Smooth muscle cell (in vitro differentiated cells): ENCODE results near the gene ARHGEF28. TPM values are rescaled to one million over a fixed set of nuclear protein-coding genes. Genes with fewer than 3 reads are reported as not detected.

Experiments used
- DNase-seq: peaks from one replicate; lab custom pipeline; 2025; ENCODE audit not compliant: unreplicated experiment; lab: John Stamatoyannopoulos, UW
- H2AFZ ChIP-seq: fragments of 200-600 bp; sonication (generic); 2 replicates; pipeline ENCODE4 v1.6.0; 2016; ENCODE audit warnings: antibody characterized with exemption, low read depth, mild to moderate bottlenecking
- H3F3A ChIP-seq: fragments of 200-600 bp; sonication (generic); 2 replicates; pipeline ENCODE4 v1.6.0; 2017; ENCODE audit warnings: antibody characterized with exemption, low read depth
- H3K27ac ChIP-seq: fragments of 200-600 bp; sonication (generic); 2 replicates; pipeline ENCODE4 v1.5.1; 2016; ENCODE audit warnings: low read depth, mild to moderate bottlenecking
- H3K27me3 ChIP-seq: fragments of 200-600 bp; sonication (generic); 2 replicates; pipeline ENCODE4 v1.6.1; 2016; ENCODE audit warnings: low read depth, mild to moderate bottlenecking
- H3K36me3 ChIP-seq: fragments of 200-600 bp; sonication (generic); 2 replicates; pipeline ENCODE4 v1.5.1; 2016; ENCODE audit warnings: low read depth
- H3K4me1 ChIP-seq: fragments of 200-600 bp; sonication (generic); 2 replicates; pipeline ENCODE4 v1.5.1; 2016; ENCODE audit warnings: low read depth
- H3K4me2 ChIP-seq: fragments of 200-600 bp; sonication (generic); 2 replicates; pipeline ENCODE4 v1.6.0; 2016; ENCODE audit warnings: mild to moderate bottlenecking
- H3K4me3 ChIP-seq: fragments of 200-600 bp; sonication (generic); 2 replicates; pipeline ENCODE4 v1.5.1; 2016; ENCODE audit warnings: mild to moderate bottlenecking
- H3K79me2 ChIP-seq: fragments of 200-600 bp; sonication (generic); 2 replicates; pipeline ENCODE4 v1.6.0; 2016; ENCODE audit warnings: low read depth, mild to moderate bottlenecking
- H3K9ac ChIP-seq: fragments of 200-600 bp; sonication (generic); 2 replicates; pipeline ENCODE4 v1.6.0; 2016; ENCODE audit warnings: low read depth
- H3K9me3 ChIP-seq: fragments of 200-600 bp; sonication (generic); replicated peaks from 2 replicates; pipeline ENCODE4 v1.5.1; 2016; ENCODE audit warnings: low read depth
- H4K20me1 ChIP-seq: fragments of 200-600 bp; sonication (generic); 2 replicates; pipeline ENCODE4 v1.6.0; 2016; ENCODE audit warnings: low read depth
- CTCF ChIP-seq: fragments of 200-600 bp; sonication (generic); IDR thresholded peaks from 2 replicates; pipeline ENCODE4 v1.5.1; 2017; ENCODE audit warnings: borderline replicate concordance, mild to moderate bottlenecking, antibody characterized with exemption; ENCODE audit not compliant: insufficient read depth, poor library complexity, severe bottlenecking
- WGBS: methylation state at CpG from one replicate; pipeline ENCODE4 v1.1.7; 2016; ENCODE audit warnings: low lambda C conversion rate; 5-methylcytosine and 5-hydroxymethylcytosine counted together
- polyA plus RNA-seq: library from polyadenylated mRNA; unstranded; fragments of >200 nt; fragmentation: Nextera tagmentation; extraction: Ambion mirVana; gene quantifications from 2 replicates; pipeline ENCODE4 v1.2.1, GENCODE V29; 2016
- total RNA-seq: library from RNA; depleted of rRNA; stranded (reverse); fragments of >200 nt; gene quantifications from 2 replicates; pipeline ENCODE4 v1.2.3, GENCODE V29; 2014

The ARHGEF28 gene
- total and polyA plus RNA-seq, 2 experiments from 2014 or later: 0.19 to 0.90 TPM

DNA sequence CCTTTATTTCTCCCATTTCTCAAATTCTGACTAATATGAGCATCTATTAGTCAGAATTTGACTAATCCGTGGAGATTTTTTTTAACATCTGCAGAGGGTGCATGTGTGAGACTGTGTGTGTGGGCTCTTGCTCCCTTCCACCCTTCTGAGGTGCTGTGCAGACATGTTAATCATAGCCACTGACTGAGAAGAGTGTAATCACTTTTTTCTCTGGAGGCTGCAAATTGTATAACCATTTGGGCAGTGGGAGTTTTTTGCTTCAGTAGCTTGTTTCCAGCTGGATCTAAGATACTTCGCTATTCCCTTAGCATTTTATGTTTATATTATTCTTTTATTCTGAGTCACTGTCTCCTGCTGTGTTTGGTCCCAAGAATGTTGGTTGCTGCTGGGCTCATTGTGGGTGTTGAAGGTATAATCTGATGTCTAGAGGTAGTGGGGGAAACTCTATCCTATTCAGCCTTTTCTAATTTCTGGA lies 66.2 kb downstream of the ARHGEF28 start:
- no peaks in the 10 kb centered on the region for H3K9me3 ChIP-seq
- no peak overlapping the region for H3K4me3 ChIP-seq
- no peaks in the 10 kb centered on the region for H3F3A ChIP-seq
- DNase-seq: no peak
- no peak overlapping the region for H3K9ac ChIP-seq
- H3K36me3 ChIP-seq: no peaks in the 10 kb centered on the region
- TF ChIP-seq CTCF: no peak
- no peaks in the 10 kb centered on the region for H4K20me1 ChIP-seq
- H3K27me3 ChIP-seq: no peaks in the 10 kb centered on the region
- H2AFZ ChIP-seq: no peak overlapping the region
- no peaks in the 10 kb centered on the region for H3K4me1 ChIP-seq
- no peaks in the 10 kb centered on the region for H3K79me2 ChIP-seq
- 52% methylated on average over 2 of the region's 2 CpGs for WGBS
- no peak overlapping the region for H3K27ac ChIP-seq
- H3K4me2 ChIP-seq: no peak overlapping the region

GRCh38 chr5:73692981-73693380 lies 67.0 kb downstream of the ARHGEF28 start:
- Histone ChIP-seq H3K4me3 (no peak overlapping the region), H3K4me1 (no peaks in the 10 kb centered on the region), H3K4me2 (no peak overlapping the region), H3K9ac (no peak overlapping the region), H4K20me1 (no peaks in the 10 kb centered on the region), H3K79me2 (no peaks in the 10 kb centered on the region), H3K36me3 (no peaks in the 10 kb centered on the region), H3F3A (no peaks in the 10 kb centered on the region), H2AFZ (no peak overlapping the region), H3K9me3 (no peaks in the 10 kb centered on the region), H3K27me3 (no peaks in the 10 kb centered on the region), H3K27ac (no peak overlapping the region)
- no peak for TF ChIP-seq CTCF
- DNase-seq: no peak
- WGBS: 89% methylated on average over 2 of the region's 2 CpGs

GRCh38 chr5:73693573-73694061 lies 67.6 kb downstream of the ARHGEF28 start:
- DNase-seq: no peak
- H3K4me2 ChIP-seq: no peak overlapping the region
- H2AFZ ChIP-seq: peak overlapping the region; percentile 39
- no peaks in the 10 kb centered on the region for H4K20me1 ChIP-seq
- no peak overlapping the region for H3K4me3 ChIP-seq
- WGBS: 63% methylated on average over 4 of the region's 4 CpGs
- no peaks in the 10 kb centered on the region for H3F3A ChIP-seq
- no peaks in the 10 kb centered on the region for H3K79me2 ChIP-seq
- no peaks in the 10 kb centered on the region for H3K27me3 ChIP-seq
- H3K27ac ChIP-seq: no peak overlapping the region
- H3K36me3 ChIP-seq: no peaks in the 10 kb centered on the region
- H3K4me1 ChIP-seq: no peaks in the 10 kb centered on the region
- no peaks in the 10 kb centered on the region for H3K9me3 ChIP-seq
- TF ChIP-seq CTCF: peak; percentile 31
- no peak overlapping the region for H3K9ac ChIP-seq

DNA sequence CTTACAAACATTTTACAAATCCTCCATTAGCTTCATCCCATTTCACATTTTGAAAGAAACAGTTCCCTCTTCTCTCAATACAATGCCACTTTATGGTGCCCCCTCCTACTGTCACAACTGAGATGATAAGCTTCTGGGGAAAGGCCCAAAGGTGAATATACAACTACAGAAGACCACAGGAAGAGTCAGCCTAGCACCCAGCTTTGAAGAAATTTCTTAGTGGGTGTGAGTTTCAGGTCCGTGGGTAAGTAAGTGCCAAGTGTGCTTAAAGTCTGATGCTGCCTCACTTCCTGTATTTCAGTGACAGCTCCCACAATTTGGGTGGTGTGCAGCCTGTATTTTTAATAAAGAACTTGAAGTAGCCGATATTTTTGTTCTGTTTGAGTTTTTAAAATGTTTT lies 68.1 kb downstream of the ARHGEF28 start:
- H3K4me2 ChIP-seq: no peak overlapping the region
- no peaks in the 10 kb centered on the region for H3K79me2 ChIP-seq
- H2AFZ ChIP-seq: peak overlapping the region; percentile 39
- H3K27me3 ChIP-seq: no peaks in the 10 kb centered on the region
- H3K27ac ChIP-seq: no peak overlapping the region
- no peaks in the 10 kb centered on the region for H3K36me3 ChIP-seq
- TF ChIP-seq CTCF: no peak
- H3K4me1 ChIP-seq: no peaks in the 10 kb centered on the region
- no peaks in the 10 kb centered on the region for H4K20me1 ChIP-seq
- H3F3A ChIP-seq: no peaks in the 10 kb centered on the region
- H3K9me3 ChIP-seq: no peaks in the 10 kb centered on the region
- WGBS: 78% methylated on average over 2 of the region's 2 CpGs
- H3K9ac ChIP-seq: no peak overlapping the region
- no peak for DNase-seq
- H3K4me3 ChIP-seq: no peak overlapping the region
